ENCODE measurements around the gene DOK5.

Gene DOK5

DNA sequence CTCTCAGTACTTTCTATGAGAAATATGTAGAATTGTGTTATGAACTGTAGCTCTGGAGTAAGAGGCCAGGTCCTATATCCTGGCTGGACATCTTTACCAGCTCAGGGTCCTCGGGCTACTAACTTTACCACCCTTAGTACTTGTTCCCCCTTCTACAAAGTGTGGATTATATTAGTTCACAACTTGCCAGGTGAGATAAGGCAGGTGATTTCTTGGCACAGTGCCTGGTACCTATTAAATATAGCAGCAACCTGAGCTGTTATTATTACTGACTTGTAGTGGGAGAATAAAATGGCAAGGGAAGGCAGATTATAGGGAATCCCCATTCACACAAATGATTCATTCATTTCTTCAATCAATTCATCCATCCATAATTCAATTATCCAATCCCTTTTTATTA, 150.1 kb downstream of the DOK5 start:
- Histone ChIP-seq H3K4me3 (ENCODE audit: low read length) (no peak overlapping the region), H3K27me3 (ENCODE audit: control insufficient read depth, low read length) (no peaks in the 10 kb centered on the region; the same call in 1 of the 2 replicates), H3K36me3 (ENCODE audit: control insufficient read depth, low read length) (no peaks in the 10 kb centered on the region), H3K27ac (ENCODE audit: low read depth, low read length) (no peak overlapping the region), H4K20me1 (ENCODE audit: control insufficient read depth, insufficient read depth, low read depth, low read length) (no peaks in the 10 kb centered on the region), H3K9me2 (replicated peaks; ENCODE audit: control insufficient read depth, low read length) (no peaks in the 10 kb centered on the region), H3K4me2 (ENCODE audit: low read length) (no peak overlapping the region), H3K9me3 (ENCODE audit: control insufficient read depth, insufficient read depth, low read length) (no peaks in the 10 kb centered on the region), H3K4me1 (ENCODE audit: control insufficient read depth, low read length) (no peaks in the 10 kb centered on the region), H3F3A (ENCODE audit: control insufficient read depth, insufficient read depth) (no peaks in the 10 kb centered on the region), H3K79me2 (ENCODE audit: control insufficient read depth, low read length) (no peaks in the 10 kb centered on the region)
- TF ChIP-seq EZH2phosphoT487 (IDR thresholded peaks at IDR 0.05; ENCODE audit: borderline replicate concordance, low read length) (no peak), CTCF (IDR thresholded peaks at IDR 0.05; ENCODE audit: low read depth, low read length, poor library complexity, severe bottlenecking) (no peak)

GRCh38 chr20:54626126-54626525, 150.7 kb downstream of the DOK5 start:
- Histone ChIP-seq H3K36me3 (ENCODE audit: control insufficient read depth, low read length) (no peaks in the 10 kb centered on the region), H3K27me3 (ENCODE audit: control insufficient read depth, low read length) (no peaks in the 10 kb centered on the region; the same call in 1 of the 2 replicates), H3K9me2 (replicated peaks; ENCODE audit: control insufficient read depth, low read length) (no peaks in the 10 kb centered on the region), H3K9me3 (ENCODE audit: control insufficient read depth, insufficient read depth, low read length) (no peaks in the 10 kb centered on the region), H3K79me2 (ENCODE audit: control insufficient read depth, low read length) (no peaks in the 10 kb centered on the region), H3K4me3 (ENCODE audit: low read length) (no peak overlapping the region), H3K27ac (ENCODE audit: low read depth, low read length) (no peak overlapping the region), H4K20me1 (ENCODE audit: control insufficient read depth, insufficient read depth, low read depth, low read length) (no peaks in the 10 kb centered on the region), H3K4me2 (ENCODE audit: low read length) (no peak overlapping the region), H3K4me1 (ENCODE audit: control insufficient read depth, low read length) (no peaks in the 10 kb centered on the region), H3F3A (ENCODE audit: control insufficient read depth, insufficient read depth) (no peaks in the 10 kb centered on the region)
- TF ChIP-seq CTCF (IDR thresholded peaks at IDR 0.05; ENCODE audit: low read depth, low read length, poor library complexity, severe bottlenecking) (no peak), EZH2phosphoT487 (IDR thresholded peaks at IDR 0.05; ENCODE audit: borderline replicate concordance, low read length) (no peak)

GRCh38 chr20:54629632-54630031, 154.2 kb downstream of the DOK5 start:
- H4K20me1 ChIP-seq (ENCODE audit: control insufficient read depth, insufficient read depth, low read depth, low read length) = no peaks in the 10 kb centered on the region
- H3K4me3 ChIP-seq (ENCODE audit: low read length) = no peak overlapping the region
- H3K9me2 ChIP-seq (replicated peaks; ENCODE audit: control insufficient read depth, low read length) = no peaks in the 10 kb centered on the region
- no peaks in the 10 kb centered on the region for H3K79me2 ChIP-seq (ENCODE audit: control insufficient read depth, low read length)
- no peak overlapping the region for H3K27ac ChIP-seq (ENCODE audit: low read depth, low read length)
- no peaks in the 10 kb centered on the region for H3K9me3 ChIP-seq (ENCODE audit: control insufficient read depth, insufficient read depth, low read length)
- no peaks in the 10 kb centered on the region for H3K4me1 ChIP-seq (ENCODE audit: control insufficient read depth, low read length)
- no peaks in the 10 kb centered on the region for H3F3A ChIP-seq (ENCODE audit: control insufficient read depth, insufficient read depth)
- no peaks in the 10 kb centered on the region for H3K36me3 ChIP-seq (ENCODE audit: control insufficient read depth, low read length)
- H3K27me3 ChIP-seq (ENCODE audit: control insufficient read depth, low read length) = no peaks in the 10 kb centered on the region; the same call in 1 of the 2 replicates
- H3K4me2 ChIP-seq (ENCODE audit: low read length) = no peak overlapping the region
- TF ChIP-seq EZH2phosphoT487 (IDR thresholded peaks at IDR 0.05; ENCODE audit: borderline replicate concordance, low read length) (no peak), CTCF (IDR thresholded peaks at IDR 0.05; ENCODE audit: low read depth, low read length, poor library complexity, severe bottlenecking) (no peak)

Data from DOHH2 (cell line).